ENCODE results near the gene ATP2A1. TPM values are rescaled to one million over a fixed set of nuclear protein-coding genes. Genes with fewer than 3 reads are reported as not detected.

ATP2A1 gene
- polyA plus RNA-seq, 2 of the 4 experiments (the other 2 are of a cell fraction), result 0.96 to 5.2 TPM

GRCh38 chr16:28876019-28876659 lies 2.1 kb upstream of the ATP2A1 start:
- FAIRE-seq, result no peak
- no peaks in the 10 kb centered on the region for H3K9me3 ChIP-seq
- no peak for DNase-seq (ENCODE audit: low read depth in 1 of 2, low spot score in 1 of 2)
- POLR2A ChIA-PET, result interaction anchor here (1.0 to 2.6 kb wide), 2 partner anchors 13 to 69 kb away, joined by 3 to 9 read pairs; partner anchors contain the start of gene SH2B1
- peak overlapping the region in 1 of 2 experiments; percentile 39; a peak in 2 of 6 replicates for H3K27ac ChIP-seq
- no peak overlapping the region for H3K4me2 ChIP-seq
- no peak for TF ChIP-seq PBX3 (IDR thresholded peaks at IDR 0.05)
- TF ChIP-seq JUN (IDR thresholded peaks at IDR 0.05), result no peak
- no peak for TF ChIP-seq ESRRA (IDR thresholded peaks at IDR 0.05; ENCODE audit: borderline replicate concordance, low read length)
- TF ChIP-seq MAX (IDR thresholded peaks at IDR 0.05), result no peak
- no peak overlapping the region for H3K4me3 ChIP-seq
- CTCF ChIA-PET, result interaction anchor here (0.8 to 17.8 kb wide), 9 partner anchors 14 to 98 kb away, joined by 3 to 190 read pairs (median 4); partner anchors contain the start of gene NFATC2IP
- ATAC-seq, result no peak
- WGBS (ENCODE audit: missing lambda C conversion rate), result 70% methylated on average over 17 of the region's 17 CpGs
- peaks cover 23% of the 10 kb centered on the region; the same call in 2 of the 3 replicates for H3K4me1 ChIP-seq

- WGBS (ENCODE audit: missing lambda C conversion rate), result 72% methylated on average over 12 of the region's 12 CpGs
- no peak for FAIRE-seq
- Histone ChIP-seq H3K4me1 (peaks cover 23% of the 10 kb centered on the region; the same call in 2 of the 3 replicates), H3K4me2 (no peak overlapping the region), H3K9me3 (no peaks in the 10 kb centered on the region), H3K4me3 (no peak overlapping the region), H3K27ac (no peak overlapping the region)
- no peak for ATAC-seq
- ChIA-PET POLR2A (no interaction called here), CTCF (interaction anchor here (17.8 kb wide), 1 partner anchor 69 kb away, joined by 190 read pairs; the partner anchor contains the start of gene NFATC2IP)
- TF ChIP-seq MAX (IDR thresholded peaks at IDR 0.05) (no peak), SMC3 (IDR thresholded peaks at IDR 0.05) (no peak), MAFK (IDR thresholded peaks at IDR 0.05; ENCODE audit: partially characterized antibody) (no peak), HOXB13 (CRISPR knock-in tag; IDR thresholded peaks at IDR 0.05; ENCODE audit: low read depth) (no peak), FOXS1 (CRISPR knock-in tag; IDR thresholded peaks at IDR 0.05) (no peak), RNF2 (IDR thresholded peaks at IDR 0.05; ENCODE audit: borderline replicate concordance, low read depth) (no peak), PHF8 (IDR thresholded peaks at IDR 0.05; ENCODE audit: borderline replicate concordance, low read depth) (no peak), POLR2A (IDR thresholded peaks at IDR 0.05; ENCODE audit: low read length) (no peak), BHLHE40 (IDR thresholded peaks at IDR 0.05; ENCODE audit: low read depth, low read length) (no peak), NR3C1 (IDR thresholded peaks at IDR 0.05) (no peak), CBX2 (IDR thresholded peaks at IDR 0.05; ENCODE audit: borderline replicate concordance, low read depth) (no peak), MYC (IDR thresholded peaks at IDR 0.05; ENCODE audit: borderline replicate concordance, low read length) (no peak), RCOR1 (IDR thresholded peaks at IDR 0.05; ENCODE audit: low read depth, low read length) (no peak), HMGXB4 (CRISPR knock-in tag; IDR thresholded peaks at IDR 0.05; ENCODE audit: borderline replicate concordance) (no peak), RAD21 (conservative IDR thresholded peaks at IDR 0.05 in 1 of 2, IDR thresholded peaks at IDR 0.05 in 1 of 2) (no peak), CBX8 (IDR thresholded peaks at IDR 0.05) (no peak)
- no peak for DNase-seq (ENCODE audit: low read depth in 1 of 2, low spot score in 1 of 2)
Observed at GRCh38 chr16:28876973-28877654, 1.2 kb upstream of the ATP2A1 start.

GRCh38 chr16:28877655-28878000 lies 660 bp upstream of the ATP2A1 start:
- POLR2A ChIA-PET, result no interaction called here
- H3K4me3 ChIP-seq, result no peak overlapping the region
- H3K4me1 ChIP-seq, result peaks cover 23% of the 10 kb centered on the region; the same call in 2 of the 3 replicates
- 88% methylated on average over 2 of the region's 2 CpGs for WGBS (ENCODE audit: missing lambda C conversion rate)
- CTCF ChIA-PET, result interaction anchor here (17.8 kb wide), 1 partner anchor 68 kb away, joined by 190 read pairs; the partner anchor contains the start of gene NFATC2IP
- ATAC-seq, result no peak
- FAIRE-seq, result no peak
- no peak for DNase-seq (ENCODE audit: low read depth in 1 of 2, low spot score in 1 of 2)
- no peaks in the 10 kb centered on the region for H3K9me3 ChIP-seq
- no peak overlapping the region for H3K27ac ChIP-seq
- H3K4me2 ChIP-seq, result no peak overlapping the region
- TF ChIP-seq PBX3 (IDR thresholded peaks at IDR 0.05) (no peak), JUNB (IDR thresholded peaks at IDR 0.05) (no peak), POLR2A (IDR thresholded peaks at IDR 0.05; ENCODE audit: low read length) (no peak), ESRRA (IDR thresholded peaks at IDR 0.05; ENCODE audit: borderline replicate concordance, low read length) (no peak), REST (IDR thresholded peaks at IDR 0.05) (no peak), FOSL2 (IDR thresholded peaks at IDR 0.05) (no peak), FOSL2 (CRISPR knock-in tag; IDR thresholded peaks at IDR 0.05) (no peak), ZNF302 (CRISPR knock-in tag; IDR thresholded peaks at IDR 0.05) (no peak)
